WERI-Rb-1 (cell line): Measurements from ENCODE around the gene RPL35.

ENCODE experiments used
- DNase-seq: peaks from one replicate; pipeline ENCODE4 v3.0.0-alpha.2; 2020
- H3K27ac ChIP-seq: fragments of 250-450 bp; sonication (Bioruptor Pico); 2 replicates; pipeline ENCODE4 v1.5.1; 2020; ENCODE audit warnings: mild to moderate bottlenecking, moderate library complexity
- H3K27me3 ChIP-seq: fragments of 250-450 bp; sonication (Bioruptor Pico); 2 replicates; pipeline ENCODE4 v1.5.1; 2021; ENCODE audit warnings: mild to moderate bottlenecking, low read depth, moderate library complexity; ENCODE audit not compliant: insufficient read depth, severe bottlenecking
- H3K36me3 ChIP-seq: fragments of 250-450 bp; sonication (Bioruptor Pico); 2 replicates; pipeline ENCODE4 v1.5.1; 2020; ENCODE audit warnings: mild to moderate bottlenecking, moderate library complexity
- H3K4me3 ChIP-seq: 2 replicates; pipeline ENCODE4 v1.5.1; 2011; ENCODE audit warnings: low read depth, mild to moderate bottlenecking, control low read depth, low read length
- H3K9me3 ChIP-seq: fragments of 250-450 bp; sonication (Bioruptor Pico); 2 replicates; pipeline ENCODE4 v1.5.1; 2021; ENCODE audit warnings: mild to moderate bottlenecking, moderate library complexity; ENCODE audit not compliant: severe bottlenecking
- TF ChIP-seq, protein P1 (sequence below): IDR thresholded peaks from 2 replicates; pipeline ENCODE4 v1.5.1; 2011; ENCODE audit warnings: low read depth, mild to moderate bottlenecking, control low read depth, inconsistent platforms, low read length

Gene RPL35

DNA sequence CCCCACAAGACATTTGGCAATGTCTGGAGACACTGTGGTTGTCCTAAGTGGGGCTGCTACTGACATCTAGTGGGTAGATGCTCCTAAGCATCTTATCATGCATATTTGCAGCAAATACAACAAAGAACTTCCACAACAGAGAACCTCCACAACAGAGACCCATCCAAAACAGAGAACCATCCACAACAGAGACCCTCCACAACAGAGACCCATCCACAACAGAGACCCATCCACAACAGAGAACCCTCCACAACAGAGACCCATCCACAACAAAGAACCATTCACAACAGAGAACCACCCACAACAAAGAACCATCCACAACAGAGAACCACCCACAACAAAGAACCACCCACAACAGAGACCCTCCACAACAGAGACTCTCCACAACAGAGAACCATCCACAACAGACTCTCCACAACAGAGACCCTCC, 33.0 kb upstream of the RPL35 start:
- TF ChIP-seq, protein P1, sequence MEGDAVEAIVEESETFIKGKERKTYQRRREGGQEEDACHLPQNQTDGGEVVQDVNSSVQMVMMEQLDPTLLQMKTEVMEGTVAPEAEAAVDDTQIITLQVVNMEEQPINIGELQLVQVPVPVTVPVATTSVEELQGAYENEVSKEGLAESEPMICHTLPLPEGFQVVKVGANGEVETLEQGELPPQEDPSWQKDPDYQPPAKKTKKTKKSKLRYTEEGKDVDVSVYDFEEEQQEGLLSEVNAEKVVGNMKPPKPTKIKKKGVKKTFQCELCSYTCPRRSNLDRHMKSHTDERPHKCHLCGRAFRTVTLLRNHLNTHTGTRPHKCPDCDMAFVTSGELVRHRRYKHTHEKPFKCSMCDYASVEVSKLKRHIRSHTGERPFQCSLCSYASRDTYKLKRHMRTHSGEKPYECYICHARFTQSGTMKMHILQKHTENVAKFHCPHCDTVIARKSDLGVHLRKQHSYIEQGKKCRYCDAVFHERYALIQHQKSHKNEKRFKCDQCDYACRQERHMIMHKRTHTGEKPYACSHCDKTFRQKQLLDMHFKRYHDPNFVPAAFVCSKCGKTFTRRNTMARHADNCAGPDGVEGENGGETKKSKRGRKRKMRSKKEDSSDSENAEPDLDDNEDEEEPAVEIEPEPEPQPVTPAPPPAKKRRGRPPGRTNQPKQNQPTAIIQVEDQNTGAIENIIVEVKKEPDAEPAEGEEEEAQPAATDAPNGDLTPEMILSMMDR = peak; percentile 71
- peaks cover 2% of the 10 kb centered on the region for H3K9me3 ChIP-seq
- H3K27me3 ChIP-seq = no peaks in the 10 kb centered on the region
- no peak overlapping the region for H3K4me3 ChIP-seq
- peak; percentile 55 for DNase-seq
- H3K36me3 ChIP-seq = peaks cover 21% of the 10 kb centered on the region
- H3K27ac ChIP-seq = no peak overlapping the region

DNA sequence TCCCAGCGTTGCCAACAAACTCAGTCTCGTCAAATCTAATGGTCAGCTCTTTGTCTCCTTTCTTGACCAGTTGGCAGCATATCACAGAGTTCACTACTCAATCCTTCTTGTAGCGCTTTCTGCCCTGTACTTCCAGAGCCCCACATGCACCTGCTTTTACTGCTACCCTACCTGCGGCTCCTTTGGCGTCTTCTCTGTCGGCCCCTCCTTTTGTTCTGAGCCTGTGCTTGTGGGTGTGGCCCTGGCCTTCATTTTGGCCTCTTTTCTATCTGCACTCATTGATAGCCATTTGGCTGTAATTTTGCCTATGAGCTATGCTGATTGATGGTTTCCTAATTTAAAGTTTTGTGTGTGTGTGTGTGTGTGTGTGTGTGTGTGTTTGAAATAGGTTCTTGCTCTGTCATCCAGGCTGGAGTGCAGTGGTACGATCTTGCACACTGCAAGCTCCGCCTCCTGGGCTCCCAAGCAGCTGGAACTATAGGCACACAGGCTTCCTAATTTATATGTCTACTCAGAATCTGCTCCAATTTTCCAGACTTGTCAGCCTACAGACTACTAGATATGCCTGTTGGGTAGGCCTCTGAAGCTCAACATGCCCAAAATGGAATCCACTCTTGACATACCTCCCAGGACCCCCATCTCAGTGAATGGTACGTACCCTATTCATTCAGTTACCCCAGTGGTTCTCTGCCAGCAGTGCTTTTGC, 32.4 kb upstream of the RPL35 start:
- DNase-seq = no peak
- H3K27ac ChIP-seq = no peak overlapping the region
- no peaks in the 10 kb centered on the region for H3K27me3 ChIP-seq
- H3K36me3 ChIP-seq = peaks cover 21% of the 10 kb centered on the region
- H3K9me3 ChIP-seq = peaks cover 2% of the 10 kb centered on the region
- TF ChIP-seq, protein P1 = no peak
- no peak overlapping the region for H3K4me3 ChIP-seq

DNA sequence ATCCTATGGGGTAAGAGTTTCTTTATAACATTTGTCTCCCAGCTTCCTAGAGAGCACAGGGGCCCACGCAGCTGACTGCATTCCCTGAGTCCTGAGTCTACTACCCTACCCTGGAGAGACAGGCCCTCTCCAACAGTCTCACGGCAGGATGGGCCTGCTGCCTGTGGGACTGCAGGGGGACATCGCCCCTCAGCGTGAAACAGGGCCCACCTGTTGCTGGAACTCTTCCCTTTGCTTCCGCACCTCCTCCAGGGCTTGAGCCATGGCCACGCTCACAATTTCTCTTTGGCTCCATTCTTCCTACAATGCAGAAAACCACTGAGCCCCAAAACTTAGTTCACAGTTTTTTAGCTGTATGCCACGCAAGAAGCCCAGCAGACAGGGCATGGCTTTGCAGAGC, 28.4 kb upstream of the RPL35 start:
- no peak overlapping the region for H3K4me3 ChIP-seq
- H3K27ac ChIP-seq = no peak overlapping the region
- H3K9me3 ChIP-seq = no peaks in the 10 kb centered on the region
- TF ChIP-seq, protein P1 = no peak
- no peaks in the 10 kb centered on the region for H3K27me3 ChIP-seq
- DNase-seq = no peak
- peaks cover 23% of the 10 kb centered on the region for H3K36me3 ChIP-seq

- Histone ChIP-seq H3K27me3 (no peaks in the 10 kb centered on the region), H3K36me3 (peaks cover 26% of the 10 kb centered on the region), H3K4me3 (no peak overlapping the region), H3K27ac (no peak overlapping the region), H3K9me3 (no peaks in the 10 kb centered on the region)
- DNase-seq = no peak
- TF ChIP-seq, protein P1 = no peak
Observed at GRCh38 chr9:124889006-124889405, 27.2 kb upstream of the RPL35 start.

DNA sequence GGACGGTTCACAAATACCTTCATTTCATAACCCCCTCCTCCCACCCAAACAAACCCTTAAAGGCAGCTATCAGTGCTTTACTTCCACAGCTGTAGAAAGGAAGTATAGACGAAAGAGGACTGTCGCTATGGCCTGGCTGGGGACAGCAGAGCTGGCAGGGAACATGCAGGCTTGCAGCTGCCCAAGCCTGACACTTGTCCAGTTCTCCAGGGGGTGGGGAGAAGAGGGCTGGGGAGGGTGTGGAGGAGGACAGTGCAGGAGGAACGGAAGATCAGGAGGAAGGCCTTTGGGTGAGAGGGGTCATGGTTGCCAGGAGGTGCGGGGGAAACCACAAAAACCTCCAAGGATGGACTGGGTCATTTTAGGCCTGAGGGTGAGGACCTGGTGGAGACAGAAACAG, 26.1 kb upstream of the RPL35 start:
- no peaks in the 10 kb centered on the region for H3K9me3 ChIP-seq
- TF ChIP-seq, protein P1 = no peak
- H3K27ac ChIP-seq = no peak overlapping the region
- no peak for DNase-seq
- peaks cover 26% of the 10 kb centered on the region for H3K36me3 ChIP-seq
- no peaks in the 10 kb centered on the region for H3K27me3 ChIP-seq
- H3K4me3 ChIP-seq = no peak overlapping the region
